CD4-positive, alpha-beta T cell (primary cell): ENCODE measurements around the gene GPC6. TPM values are rescaled to one million over a fixed set of nuclear protein-coding genes. Genes with fewer than 3 reads are reported as not detected.

ENCODE experiments used
- ATAC-seq: fragments of 200-7000 bp; cut with Tn5 transposase; one replicate; pipeline ENCODE4 v1.10.0; 2022; ENCODE audit warnings: mild to moderate bottlenecking; ENCODE audit not compliant: poor library complexity
- CTCF ChIA-PET: fragments of 350-600 bp; sonication (Branson Sonifier 250); formaldehyde crosslinking; loops from one replicate; lab custom pipeline; 2021; ENCODE audit warnings: antibody characterized with exemption, inconsistent platforms; lab: Charles Lee
- POLR2A ChIA-PET: fragments of 350-600 bp; sonication (Branson Sonifier 250); formaldehyde crosslinking; loops from one replicate; lab custom pipeline; 2021; ENCODE audit warnings: antibody characterized with exemption, inconsistent platforms; lab: Charles Lee
- DNase-seq, 14 experiments: peaks; one replicate each; pipeline ENCODE4 v3.0.0-alpha.2; 2013 to 2020; ENCODE audit warnings: mixed read lengths in 2 of 14
- H3K27ac ChIP-seq, 2 donors: one replicate each; pipeline versions ENCODE4 v1.5.1 to v1.7.0; 2013; ENCODE audit warnings: low read length in 2 of 2, low read depth in 1 of 2, mild to moderate bottlenecking in 1 of 2
- H3K27me3 ChIP-seq, 2 experiments: 1 replicate in 1 of 2; 2 replicates in 1 of 2; pipeline versions ENCODE4 v1.6.1 to v1.7.0; 2013; ENCODE audit warnings: low read length in 2 of 2, control low read depth in 1 of 2, mild to moderate bottlenecking in 1 of 2, moderate library complexity in 1 of 2; ENCODE audit not compliant: insufficient read depth in 2 of 2, control insufficient read depth in 1 of 2
- H3K36me3 ChIP-seq: one replicate; pipeline ENCODE4 v1.6.1; 2013; ENCODE audit warnings: low read length, control low read depth; ENCODE audit not compliant: insufficient read depth
- H3K4me1 ChIP-seq: one replicate; pipeline ENCODE4 v1.6.1; 2013; ENCODE audit warnings: low read length, control low read depth; ENCODE audit not compliant: insufficient read depth
- H3K4me3 ChIP-seq: one replicate; pipeline ENCODE4 v1.5.1; 2013; ENCODE audit warnings: mild to moderate bottlenecking, low read length, moderate library complexity
- H3K9me3 ChIP-seq, 2 experiments: 1 replicate in 1 of 2; 2 replicates in 1 of 2; pipeline versions ENCODE4 v1.6.1 to v1.7.0; 2013; ENCODE audit warnings: low read length in 2 of 2, mild to moderate bottlenecking in 2 of 2, control low read depth in 1 of 2, moderate library complexity in 1 of 2; ENCODE audit not compliant: control insufficient read depth in 1 of 2, insufficient read depth in 1 of 2
- H3K27ac Mint-ChIP-seq: one replicate; pipeline ENCODE4 v1.8.0; 2020; ENCODE audit warnings: mixed read lengths
- H3K27me3 Mint-ChIP-seq: one replicate; pipeline ENCODE4 v1.8.0; 2021; ENCODE audit warnings: mixed read lengths
- H3K36me3 Mint-ChIP-seq: one replicate; pipeline ENCODE4 v1.8.0; 2021; ENCODE audit warnings: low read depth, mixed read lengths
- H3K4me1 Mint-ChIP-seq: one replicate; pipeline ENCODE4 v1.8.0; 2021; ENCODE audit warnings: low read depth, mixed read lengths
- H3K4me3 Mint-ChIP-seq: one replicate; pipeline ENCODE4 v1.8.0; 2020; ENCODE audit warnings: mild to moderate bottlenecking, mixed read lengths
- H3K9me3 Mint-ChIP-seq: one replicate; pipeline ENCODE4 v1.8.0; 2020; ENCODE audit warnings: mixed read lengths
- intact Hi-C, 2 experiments: fragments of 100-400 bp; cut with DNase I in 1 of 2; cut with micrococcal nuclease in 1 of 2; formaldehyde crosslinking; loops; one replicate each; pipeline versions ENCODE4 v1.15.1 to v1.9.0; 2023 to 2025; cut with DNase I, micrococcal nuclease
- total RNA-seq, 174 experiments: library from RNA in 2 of 174; stranded (reverse) in 2 of 174; gene quantifications; one replicate each; pipeline ENCODE4 v1.2.3 and lab custom pipeline; 2021 to 2026
- TF ChIP-seq, protein P1 (sequence below): fragments of 200-600 bp; IDR thresholded peaks from one replicate; pipeline ENCODE4 v1.8.0; 2022; ENCODE audit warnings: antibody characterized with exemption, mild to moderate bottlenecking

The GPC6 gene
- total RNA-seq, 2 experiments from 2014 or later = not detected

DNA sequence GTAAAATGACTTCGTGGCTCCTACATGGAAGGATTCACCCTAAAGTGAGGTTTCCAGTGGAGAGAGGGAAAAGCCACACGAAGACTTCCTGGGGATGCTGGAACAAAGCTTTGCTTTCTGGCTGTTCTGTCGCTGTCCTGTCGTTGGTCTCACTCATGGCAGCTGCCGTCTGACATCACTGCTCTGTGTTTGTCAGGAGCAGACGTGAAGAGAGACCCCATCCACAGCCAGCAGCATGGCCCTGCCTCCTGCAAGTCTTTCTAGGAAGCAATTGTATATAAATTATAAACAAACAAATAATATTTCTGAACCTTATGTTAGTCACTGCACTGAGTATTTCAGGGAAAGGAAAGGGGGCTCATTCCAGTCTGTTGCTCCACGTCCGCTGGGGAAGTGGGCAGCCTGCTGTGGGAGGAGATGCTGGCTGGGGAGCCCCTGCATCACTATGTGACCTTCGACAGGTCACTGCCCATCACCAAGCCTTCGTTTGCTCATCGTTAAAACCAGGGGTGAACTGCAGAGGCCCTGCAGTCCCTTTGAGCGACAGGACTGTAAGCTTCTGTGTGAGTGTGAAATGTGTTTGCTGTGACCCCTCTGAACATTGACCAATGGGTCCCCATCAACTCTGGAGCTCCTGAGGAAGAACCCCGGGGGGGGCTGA, 1101.9 kb downstream of the GPC6 start:
- Mint-ChIP-seq H3K4me3 (no peak overlapping the region), H3K27ac (no peak overlapping the region), H3K27me3 (peaks cover 39% of the 10 kb centered on the region), H3K9me3 (peaks cover 8% of the 10 kb centered on the region), H3K4me1 (peaks cover 71% of the 10 kb centered on the region), H3K36me3 (peaks cover 4% of the 10 kb centered on the region)
- no peak for ATAC-seq
- no peak overlapping the region for H3K27ac ChIP-seq
- DNase-seq = no peak
- CTCF ChIA-PET = no interaction called here
- intact Hi-C loops = loop anchor here in 1 of 2 experiments (10.0 kb wide), 2 partner anchors 216 to 276 kb away; partner anchors contain the start of gene GPR180
- TF ChIP-seq, protein P1, sequence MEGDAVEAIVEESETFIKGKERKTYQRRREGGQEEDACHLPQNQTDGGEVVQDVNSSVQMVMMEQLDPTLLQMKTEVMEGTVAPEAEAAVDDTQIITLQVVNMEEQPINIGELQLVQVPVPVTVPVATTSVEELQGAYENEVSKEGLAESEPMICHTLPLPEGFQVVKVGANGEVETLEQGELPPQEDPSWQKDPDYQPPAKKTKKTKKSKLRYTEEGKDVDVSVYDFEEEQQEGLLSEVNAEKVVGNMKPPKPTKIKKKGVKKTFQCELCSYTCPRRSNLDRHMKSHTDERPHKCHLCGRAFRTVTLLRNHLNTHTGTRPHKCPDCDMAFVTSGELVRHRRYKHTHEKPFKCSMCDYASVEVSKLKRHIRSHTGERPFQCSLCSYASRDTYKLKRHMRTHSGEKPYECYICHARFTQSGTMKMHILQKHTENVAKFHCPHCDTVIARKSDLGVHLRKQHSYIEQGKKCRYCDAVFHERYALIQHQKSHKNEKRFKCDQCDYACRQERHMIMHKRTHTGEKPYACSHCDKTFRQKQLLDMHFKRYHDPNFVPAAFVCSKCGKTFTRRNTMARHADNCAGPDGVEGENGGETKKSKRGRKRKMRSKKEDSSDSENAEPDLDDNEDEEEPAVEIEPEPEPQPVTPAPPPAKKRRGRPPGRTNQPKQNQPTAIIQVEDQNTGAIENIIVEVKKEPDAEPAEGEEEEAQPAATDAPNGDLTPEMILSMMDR = no peak
- H3K36me3 ChIP-seq = no peaks in the 10 kb centered on the region
- peaks cover 0 to 2% of the 10 kb centered on the region in 2 experiments for H3K27me3 ChIP-seq
- H3K4me1 ChIP-seq = peaks cover 65% of the 10 kb centered on the region
- no peaks in the 10 kb centered on the region for H3K9me3 ChIP-seq
- POLR2A ChIA-PET = no interaction called here
- no peak overlapping the region for H3K4me3 ChIP-seq

DNA sequence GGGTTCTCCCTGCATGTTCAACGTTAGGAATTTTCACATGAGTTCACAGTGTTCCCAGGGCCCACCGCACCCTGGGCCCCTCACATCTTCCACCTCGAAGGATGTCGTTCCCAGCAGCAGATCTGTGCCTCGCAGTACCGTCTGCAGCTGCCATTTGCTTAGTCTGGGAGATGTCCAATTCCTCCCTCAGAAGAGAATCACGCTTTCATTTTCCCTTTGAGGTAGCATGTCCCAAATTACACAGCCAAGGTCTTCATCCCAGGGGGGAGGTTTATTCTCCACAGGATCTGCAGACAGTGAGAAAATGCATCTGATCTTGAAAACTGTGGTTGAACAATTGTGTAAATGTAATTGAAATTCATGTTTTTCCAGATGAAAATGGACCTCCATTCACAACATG, 1102.7 kb downstream of the GPC6 start:
- intact Hi-C loops = loop anchor here in 1 of 2 experiments (10.0 kb wide), 2 partner anchors 216 to 276 kb away; partner anchors contain the start of gene GPR180
- Mint-ChIP-seq H3K27me3 (peaks cover 47% of the 10 kb centered on the region), H3K4me1 (peaks cover 63% of the 10 kb centered on the region), H3K4me3 (no peak overlapping the region), H3K27ac (no peak overlapping the region), H3K9me3 (peaks cover 5% of the 10 kb centered on the region), H3K36me3 (peaks cover 4% of the 10 kb centered on the region)
- TF ChIP-seq, protein P1 = no peak
- Histone ChIP-seq H3K4me1 (peaks cover 58% of the 10 kb centered on the region), H3K4me3 (no peak overlapping the region), H3K36me3 (no peaks in the 10 kb centered on the region), H3K27ac (no peak overlapping the region), H3K9me3 (no peaks in the 10 kb centered on the region), H3K27me3 (peaks cover 0 to 4% of the 10 kb centered on the region in 2 experiments)
- ChIA-PET CTCF (no interaction called here), POLR2A (no interaction called here)
- DNase-seq (no peak), ATAC-seq (no peak)

DNA sequence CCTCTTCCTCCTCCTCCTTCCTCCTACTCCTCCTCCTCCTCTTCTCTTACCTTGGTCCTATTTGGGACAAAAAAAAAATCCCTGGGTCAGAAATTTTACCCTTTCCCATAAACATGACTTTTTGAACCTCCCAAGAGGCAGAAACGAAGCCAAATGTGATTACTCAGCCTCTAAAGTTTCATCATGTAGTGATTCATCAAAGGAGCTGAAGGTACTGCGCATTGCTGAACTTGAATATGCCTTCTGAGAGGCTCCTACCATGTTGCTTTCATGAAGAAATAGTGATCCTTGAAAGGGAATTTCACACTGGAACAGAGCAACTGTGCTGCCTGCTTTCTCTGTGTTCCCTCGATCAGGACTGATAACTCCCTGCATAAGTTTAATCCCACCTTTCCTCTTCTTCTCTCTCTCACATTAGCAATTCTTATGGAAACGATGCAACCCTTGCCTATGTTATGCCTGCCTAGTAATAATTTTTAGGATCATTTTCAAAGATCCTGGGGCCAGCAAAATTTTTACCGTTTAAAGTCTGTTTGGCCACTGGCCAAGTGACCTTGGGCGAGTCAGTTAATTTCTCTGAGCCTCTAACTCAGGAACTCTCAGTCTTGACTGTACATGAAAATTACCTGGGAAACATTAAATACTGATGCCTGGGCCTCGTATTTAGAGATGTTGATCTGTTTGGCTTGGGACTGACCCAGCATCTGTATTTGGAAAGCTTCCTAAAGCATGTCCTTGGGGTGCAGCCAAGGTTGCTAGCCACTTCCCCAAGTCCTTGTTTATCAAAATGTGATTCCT, 1103.3 kb downstream of the GPC6 start:
- peaks cover 56% of the 10 kb centered on the region for H3K4me1 Mint-ChIP-seq
- ATAC-seq (no peak), DNase-seq (no peak)
- H3K4me3 Mint-ChIP-seq = peak overlapping the region; percentile 2
- peaks cover 52% of the 10 kb centered on the region for H3K4me1 ChIP-seq
- H3K27me3 Mint-ChIP-seq = peaks cover 52% of the 10 kb centered on the region
- ChIA-PET POLR2A (interaction anchor here (0.7 kb wide), 1 partner anchor 151 kb away, joined by 3 read pairs; no protein-coding TSS in a partner anchor), CTCF (no interaction called here)
- TF ChIP-seq, protein P1 = no peak
- no peak overlapping the region for H3K27ac Mint-ChIP-seq
- intact Hi-C loops = loop anchor here in 1 of 2 experiments (10.0 kb wide), 3 partner anchors 215 to 1345 kb away; partner anchors contain the start of genes DNAJC3 and GPR180
- H3K9me3 Mint-ChIP-seq = peaks cover 3% of the 10 kb centered on the region
- peaks cover 0 to 4% of the 10 kb centered on the region in 2 experiments for H3K27me3 ChIP-seq
- H3K9me3 ChIP-seq = no peaks in the 10 kb centered on the region
- no peak overlapping the region for H3K4me3 ChIP-seq
- H3K27ac ChIP-seq = no peak overlapping the region
- no peaks in the 10 kb centered on the region for H3K36me3 ChIP-seq
- H3K36me3 Mint-ChIP-seq = peaks cover 4% of the 10 kb centered on the region
